HG03575 (cell line): ENCODE data around the gene LDLRAD4.

Experiments used
- ATAC-seq: cut with Tn5 transposase; IDR thresholded peaks from one replicate; pipeline ENCODE4 v1.9.1; 2021; ENCODE audit not compliant: unreplicated experiment, insufficient number of reproducible peaks, low FRiP score; ENCODE audit errors: extremely low read depth

LDLRAD4 gene

GRCh38 chr18:13455471-13455870 lies 236.9 kb downstream of the LDLRAD4 start:
- no peak for ATAC-seq

- ATAC-seq: no peak
Observed at GRCh38 chr18:13455960-13456481, 237.5 kb downstream of the LDLRAD4 start.

- ATAC-seq: no peak
Observed at GRCh38 chr18:13456736-13457271, 238.2 kb downstream of the LDLRAD4 start.

- no peak for ATAC-seq
Observed at GRCh38 chr18:13457327-13457726, 238.8 kb downstream of the LDLRAD4 start.

- ATAC-seq: no peak
Observed at GRCh38 chr18:13460946-13461345, 242.4 kb downstream of the LDLRAD4 start.

- no peak for ATAC-seq
Observed at GRCh38 chr18:13461469-13461868, 242.9 kb downstream of the LDLRAD4 start.

- no peak for ATAC-seq
Observed at GRCh38 chr18:13461936-13462335, 243.4 kb downstream of the LDLRAD4 start.

- no peak for ATAC-seq
Observed at GRCh38 chr18:13462686-13463085, 244.1 kb downstream of the LDLRAD4 start.

- no peak for ATAC-seq
Observed at GRCh38 chr18:13463526-13464210, 245.1 kb downstream of the LDLRAD4 start.

- ATAC-seq: peak; percentile 79
Observed at GRCh38 chr18:13464432-13465123, 246.0 kb downstream of the LDLRAD4 start.

- no peak for ATAC-seq
Observed at GRCh38 chr18:13465124-13465446, 246.5 kb downstream of the LDLRAD4 start.

GRCh38 chr18:13465476-13465875 lies 246.9 kb downstream of the LDLRAD4 start:
- no peak for ATAC-seq

GRCh38 chr18:13470516-13471197 lies 252.1 kb downstream of the LDLRAD4 start:
- ATAC-seq: no peak

- no peak for ATAC-seq
Observed at GRCh38 chr18:13471198-13471845, 252.8 kb downstream of the LDLRAD4 start.

GRCh38 chr18:13471971-13472628 lies 253.5 kb downstream of the LDLRAD4 start:
- no peak for ATAC-seq

- no peak for ATAC-seq
Observed at GRCh38 chr18:13473751-13474150, 255.2 kb downstream of the LDLRAD4 start.

- ATAC-seq: no peak
Observed at GRCh38 chr18:13474336-13474735, 255.8 kb downstream of the LDLRAD4 start.

- ATAC-seq: no peak
Observed at GRCh38 chr18:13474907-13475545, 256.5 kb downstream of the LDLRAD4 start.
